K562 (cell line): ENCODE data around the gene ZNF264. TPM values are rescaled to one million over a fixed set of nuclear protein-coding genes. Genes with fewer than 3 reads are reported as not detected.

Source experiments
- CREM ChIP-seq: IDR thresholded peaks from 2 replicates; pipeline ENCODE4 v1.6.1; 2014; ENCODE audit warnings: antibody characterized with exemption, low read depth
- GTF2A2 ChIP-seq: IDR thresholded peaks from 2 replicates; pipeline ENCODE4 v1.6.1; 2016; ENCODE audit warnings: mild to moderate bottlenecking, missing genetic modification characterization, missing compliant biosample characterization
- KLF1 ChIP-seq: fragments of 450-650 bp; IDR thresholded peaks from 2 replicates; pipeline ENCODE4 v1.6.1; 2016; ENCODE audit warnings: missing genetic modification characterization, missing compliant biosample characterization
- RBM17 ChIP-seq: fragments of 200-400 bp; formaldehyde crosslinking; IDR thresholded peaks from 2 replicates; pipeline ENCODE4 v1.6.1; 2017; ENCODE audit warnings: low read depth, mild to moderate bottlenecking, low read length, borderline replicate concordance
- SREBF2 ChIP-seq: sonication (generic); formaldehyde crosslinking; IDR thresholded peaks from 2 replicates; pipeline ENCODE4 v1.4.0; 2020; ENCODE audit warnings: mild to moderate bottlenecking, missing genetic modification reagents
- TARDBP ChIP-seq: fragments of 450-650 bp; IDR thresholded peaks from 2 replicates; pipeline ENCODE4 v1.6.1; 2016
- ZBTB26 ChIP-seq: fragments of 450-650 bp; formaldehyde crosslinking; IDR thresholded peaks from 2 replicates; pipeline ENCODE4 v1.4.0; 2022; ENCODE audit warnings: missing genetic modification characterization
- ZKSCAN3 ChIP-seq: fragments of 250-450 bp; sonication (Bioruptor Pico); IDR thresholded peaks from 2 replicates; pipeline ENCODE4 v1.4.0; 2020
- ZNF239 ChIP-seq: fragments of 250-450 bp; sonication (Bioruptor Pico); IDR thresholded peaks from 2 replicates; pipeline ENCODE4 v1.4.0; 2020; ENCODE audit warnings: mild to moderate bottlenecking
- ZNF274 ChIP-seq: IDR thresholded peaks from 2 replicates; pipeline ENCODE4 v1.6.1; 2011; ENCODE audit warnings: low read depth, mild to moderate bottlenecking, low read length, moderate library complexity, borderline replicate concordance
- ZNF41 ChIP-seq: fragments of 250-450 bp; sonication (Bioruptor Pico); conservative IDR thresholded peaks from 2 replicates; pipeline ENCODE4 v1.4.0; 2020; ENCODE audit warnings: mild to moderate bottlenecking
- ZNF431 ChIP-seq: sonication (generic); formaldehyde crosslinking; IDR thresholded peaks from 2 replicates; pipeline ENCODE4 v1.8.0; 2022; ENCODE audit warnings: mild to moderate bottlenecking, missing genetic modification reagents
- ZNF655 ChIP-seq: fragments of 250-450 bp; sonication (Bioruptor Pico); IDR thresholded peaks from 2 replicates; pipeline ENCODE4 v1.5.0; 2021
- ZSCAN29 ChIP-seq: fragments of 450-650 bp; IDR thresholded peaks from 2 replicates; pipeline ENCODE4 v1.6.1; 2017
- polyA plus RNA-seq, 8 experiments: library from polyadenylated mRNA; depleted of rRNA in 4 of 8; stranded (reverse) in 5 of 8; unstranded in 3 of 8; fragments of >200 nt; fragmentation: Nextera tagmentation in 2 of 8; fragmentation: Illumina TruSeq in 1 of 8; extraction: Ambion mirVana in 2 of 8; extraction: Trizol in 1 of 8; gene quantifications; 2 replicates each; pipeline versions ENCODE4 v1.2.1 to v1.2.3, GENCODE V29; 2011 to 2014; ENCODE audit warnings: inconsistent platforms in 1 of 8, missing spikeins in 1 of 8
- total RNA-seq, 7 experiments: library from RNA; depleted of rRNA in 6 of 7; stranded (reverse); fragments of >200 nt in 6 of 7; fragmentation: Illumina TruSeq in 2 of 7; extraction: Trizol in 2 of 7; gene quantifications; 2 replicates each; pipeline versions ENCODE4 v1.2.1 to v1.2.3, GENCODE V29; 2011 to 2021; ENCODE audit warnings: low replicate concordance in 1 of 7
- TF ChIP-seq, protein P1 (sequence below): sonication (generic); formaldehyde crosslinking; IDR thresholded peaks from 2 replicates; pipeline ENCODE4 v1.8.0; 2023; ENCODE audit warnings: missing genetic modification reagents, mild to moderate bottlenecking, borderline replicate concordance

The ZNF264 gene
- total and polyA plus RNA-seq, 9 of the 15 experiments (the other 6 are each of a cell fraction or from before 2014, with no cell fraction given), result 0.08 to 7.9 (median 1.3) TPM

GRCh38 chr19:57240311-57241090 lies 49.2 kb downstream of the ZNF264 start, which contains the start of gene ZNF805 (continued):
- peak; percentile 89 for TF ChIP-seq KLF1 (tag)
- TF ChIP-seq TARDBP, result no peak
- TF ChIP-seq ZNF41 (CRISPR knock-in tag), result no peak
- no peak for TF ChIP-seq ZNF431
- TF ChIP-seq GTF2A2, result no peak
- TF ChIP-seq ZBTB26 (CRISPR knock-in tag), result no peak
- TF ChIP-seq ZNF655, result no peak
- no peak for TF ChIP-seq ZSCAN29
- TF ChIP-seq CREM, result peak; percentile 99
- TF ChIP-seq, protein P1, sequence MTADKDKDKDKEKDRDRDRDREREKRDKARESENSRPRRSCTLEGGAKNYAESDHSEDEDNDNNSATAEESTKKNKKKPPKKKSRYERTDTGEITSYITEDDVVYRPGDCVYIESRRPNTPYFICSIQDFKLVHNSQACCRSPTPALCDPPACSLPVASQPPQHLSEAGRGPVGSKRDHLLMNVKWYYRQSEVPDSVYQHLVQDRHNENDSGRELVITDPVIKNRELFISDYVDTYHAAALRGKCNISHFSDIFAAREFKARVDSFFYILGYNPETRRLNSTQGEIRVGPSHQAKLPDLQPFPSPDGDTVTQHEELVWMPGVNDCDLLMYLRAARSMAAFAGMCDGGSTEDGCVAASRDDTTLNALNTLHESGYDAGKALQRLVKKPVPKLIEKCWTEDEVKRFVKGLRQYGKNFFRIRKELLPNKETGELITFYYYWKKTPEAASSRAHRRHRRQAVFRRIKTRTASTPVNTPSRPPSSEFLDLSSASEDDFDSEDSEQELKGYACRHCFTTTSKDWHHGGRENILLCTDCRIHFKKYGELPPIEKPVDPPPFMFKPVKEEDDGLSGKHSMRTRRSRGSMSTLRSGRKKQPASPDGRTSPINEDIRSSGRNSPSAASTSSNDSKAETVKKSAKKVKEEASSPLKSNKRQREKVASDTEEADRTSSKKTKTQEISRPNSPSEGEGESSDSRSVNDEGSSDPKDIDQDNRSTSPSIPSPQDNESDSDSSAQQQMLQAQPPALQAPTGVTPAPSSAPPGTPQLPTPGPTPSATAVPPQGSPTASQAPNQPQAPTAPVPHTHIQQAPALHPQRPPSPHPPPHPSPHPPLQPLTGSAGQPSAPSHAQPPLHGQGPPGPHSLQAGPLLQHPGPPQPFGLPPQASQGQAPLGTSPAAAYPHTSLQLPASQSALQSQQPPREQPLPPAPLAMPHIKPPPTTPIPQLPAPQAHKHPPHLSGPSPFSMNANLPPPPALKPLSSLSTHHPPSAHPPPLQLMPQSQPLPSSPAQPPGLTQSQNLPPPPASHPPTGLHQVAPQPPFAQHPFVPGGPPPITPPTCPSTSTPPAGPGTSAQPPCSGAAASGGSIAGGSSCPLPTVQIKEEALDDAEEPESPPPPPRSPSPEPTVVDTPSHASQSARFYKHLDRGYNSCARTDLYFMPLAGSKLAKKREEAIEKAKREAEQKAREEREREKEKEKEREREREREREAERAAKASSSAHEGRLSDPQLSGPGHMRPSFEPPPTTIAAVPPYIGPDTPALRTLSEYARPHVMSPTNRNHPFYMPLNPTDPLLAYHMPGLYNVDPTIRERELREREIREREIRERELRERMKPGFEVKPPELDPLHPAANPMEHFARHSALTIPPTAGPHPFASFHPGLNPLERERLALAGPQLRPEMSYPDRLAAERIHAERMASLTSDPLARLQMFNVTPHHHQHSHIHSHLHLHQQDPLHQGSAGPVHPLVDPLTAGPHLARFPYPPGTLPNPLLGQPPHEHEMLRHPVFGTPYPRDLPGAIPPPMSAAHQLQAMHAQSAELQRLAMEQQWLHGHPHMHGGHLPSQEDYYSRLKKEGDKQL (CRISPR knock-in tag), result no peak
- no peak for TF ChIP-seq RBM17
- no peak for TF ChIP-seq ZNF239 (CRISPR knock-in tag)
- TF ChIP-seq SREBF2 (CRISPR knock-in tag), result no peak
- no peak for TF ChIP-seq ZKSCAN3
- no peak for TF ChIP-seq ZNF274
